Measurements from ENCODE around the gene SCNN1B. TPM values are rescaled to one million over a fixed set of nuclear protein-coding genes. Genes with fewer than 3 reads are reported as not detected.
"Not testable (repeated sequence)": the region's sequence is repeated elsewhere in the genome, so short reads cannot be mapped to it uniquely, and the experiment has no call there.

The SCNN1B gene
- total RNA-seq, 1 donor from 2014 or later, result 16.1 TPM

GRCh38 chr16:23298290-23298915 lies 3.7 kb upstream of the SCNN1B start:
- H3K27me3 ChIP-seq, result peaks cover 5% of the 10 kb centered on the region
- intact Hi-C loops (cut with DNase I), result no loop called here

GRCh38 chr16:23299815-23300214 lies 2.3 kb upstream of the SCNN1B start:
- H3K4me3 ChIP-seq; H3K27ac ChIP-seq; H3K9me3 ChIP-seq; DNase-seq (ENCODE audit: low spot score in 2 of 2); intact Hi-C loops (cut with DNase I); H3K4me1 ChIP-seq; H3K36me3 ChIP-seq; H3K27me3 ChIP-seq: not testable (repeated sequence)

More at GRCh38 chr16:23298290-23298915, 3.7 kb upstream of the SCNN1B start:
- no peak for DNase-seq (ENCODE audit: low spot score in 2 of 2)
- H3K36me3 ChIP-seq, result no peaks in the 10 kb centered on the region
- no peak overlapping the region for H3K27ac ChIP-seq
- H3K4me3 ChIP-seq, result no peak overlapping the region
- H3K4me1 ChIP-seq, result no peaks in the 10 kb centered on the region
- no peak for TF ChIP-seq CTCF (IDR thresholded peaks at IDR 0.05)
- H3K9me3 ChIP-seq, result no peaks in the 10 kb centered on the region

GRCh38 chr16:23301251-23302044 lies 654 bp upstream of the SCNN1B start:
- no peak for TF ChIP-seq CTCF (IDR thresholded peaks at IDR 0.05)
- Histone ChIP-seq H3K27ac (no peak overlapping the region), H3K36me3 (no peaks in the 10 kb centered on the region), H3K9me3 (no peaks in the 10 kb centered on the region), H3K4me3 (peak overlapping the region in 1 of 2 donors; percentile 16), H3K27me3 (peaks cover 5% of the 10 kb centered on the region), H3K4me1 (no peaks in the 10 kb centered on the region)
- no peak for DNase-seq (ENCODE audit: low spot score in 2 of 2)
- intact Hi-C loops (cut with DNase I), result no loop called here

- Histone ChIP-seq H3K9me3 (no peaks in the 10 kb centered on the region), H3K4me3 (no peak overlapping the region), H3K4me1 (no peaks in the 10 kb centered on the region), H3K27ac (no peak overlapping the region), H3K36me3 (no peaks in the 10 kb centered on the region), H3K27me3 (peaks cover 5% of the 10 kb centered on the region)
- TF ChIP-seq CTCF (IDR thresholded peaks at IDR 0.05), result no peak
- no peak for DNase-seq (ENCODE audit: low spot score in 2 of 2)
- intact Hi-C loops (cut with DNase I), result no loop called here
Observed at GRCh38 chr16:23303685-23304084, 1.6 kb downstream of the SCNN1B start.

- H3K9me3 ChIP-seq, result no peaks in the 10 kb centered on the region
- intact Hi-C loops (cut with DNase I), result no loop called here
- no peak overlapping the region for H3K4me3 ChIP-seq
- no peaks in the 10 kb centered on the region for H3K4me1 ChIP-seq
- peaks cover 5% of the 10 kb centered on the region for H3K27me3 ChIP-seq
- TF ChIP-seq CTCF (IDR thresholded peaks at IDR 0.05), result no peak
- no peaks in the 10 kb centered on the region for H3K36me3 ChIP-seq
- no peak for DNase-seq (ENCODE audit: low spot score in 2 of 2)
- H3K27ac ChIP-seq, result no peak overlapping the region
Observed at GRCh38 chr16:23304620-23305019, 2.5 kb downstream of the SCNN1B start.
